GM18508 (cell line): ENCODE results near the gene UVSSA.

ENCODE experiments used
- ATAC-seq: cut with Tn5 transposase; IDR thresholded peaks from one replicate; pipeline ENCODE4 v1.9.1; 2021; ENCODE audit warnings: moderate number of reproducible peaks; ENCODE audit not compliant: insufficient read depth, unreplicated experiment

UVSSA gene, protein sequence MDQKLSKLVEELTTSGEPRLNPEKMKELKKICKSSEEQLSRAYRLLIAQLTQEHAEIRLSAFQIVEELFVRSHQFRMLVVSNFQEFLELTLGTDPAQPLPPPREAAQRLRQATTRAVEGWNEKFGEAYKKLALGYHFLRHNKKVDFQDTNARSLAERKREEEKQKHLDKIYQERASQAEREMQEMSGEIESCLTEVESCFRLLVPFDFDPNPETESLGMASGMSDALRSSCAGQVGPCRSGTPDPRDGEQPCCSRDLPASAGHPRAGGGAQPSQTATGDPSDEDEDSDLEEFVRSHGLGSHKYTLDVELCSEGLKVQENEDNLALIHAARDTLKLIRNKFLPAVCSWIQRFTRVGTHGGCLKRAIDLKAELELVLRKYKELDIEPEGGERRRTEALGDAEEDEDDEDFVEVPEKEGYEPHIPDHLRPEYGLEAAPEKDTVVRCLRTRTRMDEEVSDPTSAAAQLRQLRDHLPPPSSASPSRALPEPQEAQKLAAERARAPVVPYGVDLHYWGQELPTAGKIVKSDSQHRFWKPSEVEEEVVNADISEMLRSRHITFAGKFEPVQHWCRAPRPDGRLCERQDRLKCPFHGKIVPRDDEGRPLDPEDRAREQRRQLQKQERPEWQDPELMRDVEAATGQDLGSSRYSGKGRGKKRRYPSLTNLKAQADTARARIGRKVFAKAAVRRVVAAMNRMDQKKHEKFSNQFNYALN

DNA sequence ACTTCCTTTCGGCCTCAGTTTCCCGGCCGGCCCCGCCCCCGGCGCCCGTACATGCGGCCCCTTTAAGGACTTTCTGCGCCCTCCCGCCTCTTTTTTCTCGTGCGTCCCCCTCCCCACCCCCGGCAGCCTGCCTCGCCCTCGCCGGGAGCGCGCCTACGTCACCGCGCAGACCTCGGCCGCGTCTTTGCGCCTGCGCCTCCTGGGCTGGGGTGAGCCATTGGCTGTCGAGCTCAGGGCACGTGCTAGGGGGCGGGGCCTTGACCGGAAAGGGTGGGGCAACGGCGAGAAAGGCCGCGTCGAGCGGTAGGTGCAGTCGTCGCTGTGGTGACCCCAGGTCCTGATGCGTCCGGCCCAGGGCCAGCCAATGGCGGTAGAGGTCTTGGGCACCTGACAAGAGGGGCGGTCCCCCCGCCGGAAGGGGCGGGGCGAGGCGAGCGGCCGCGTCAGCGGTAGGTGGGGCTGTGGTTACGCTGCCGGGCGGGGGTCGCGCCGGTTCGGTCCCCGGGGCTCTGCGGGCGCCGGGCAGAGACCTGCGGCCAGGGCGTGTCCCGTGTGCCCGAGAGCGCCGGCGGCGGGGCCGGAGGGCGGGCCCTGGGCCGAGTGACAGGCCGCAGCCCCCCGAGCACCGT, at the start of gene UVSSA:
Gene UVSSA, plus strand, starts transcription at position 428 of the 629 bp plus-strand sequence. CDS start 884 bp downstream, outside the sequence.
- peak; percentile 77 for ATAC-seq

DNA sequence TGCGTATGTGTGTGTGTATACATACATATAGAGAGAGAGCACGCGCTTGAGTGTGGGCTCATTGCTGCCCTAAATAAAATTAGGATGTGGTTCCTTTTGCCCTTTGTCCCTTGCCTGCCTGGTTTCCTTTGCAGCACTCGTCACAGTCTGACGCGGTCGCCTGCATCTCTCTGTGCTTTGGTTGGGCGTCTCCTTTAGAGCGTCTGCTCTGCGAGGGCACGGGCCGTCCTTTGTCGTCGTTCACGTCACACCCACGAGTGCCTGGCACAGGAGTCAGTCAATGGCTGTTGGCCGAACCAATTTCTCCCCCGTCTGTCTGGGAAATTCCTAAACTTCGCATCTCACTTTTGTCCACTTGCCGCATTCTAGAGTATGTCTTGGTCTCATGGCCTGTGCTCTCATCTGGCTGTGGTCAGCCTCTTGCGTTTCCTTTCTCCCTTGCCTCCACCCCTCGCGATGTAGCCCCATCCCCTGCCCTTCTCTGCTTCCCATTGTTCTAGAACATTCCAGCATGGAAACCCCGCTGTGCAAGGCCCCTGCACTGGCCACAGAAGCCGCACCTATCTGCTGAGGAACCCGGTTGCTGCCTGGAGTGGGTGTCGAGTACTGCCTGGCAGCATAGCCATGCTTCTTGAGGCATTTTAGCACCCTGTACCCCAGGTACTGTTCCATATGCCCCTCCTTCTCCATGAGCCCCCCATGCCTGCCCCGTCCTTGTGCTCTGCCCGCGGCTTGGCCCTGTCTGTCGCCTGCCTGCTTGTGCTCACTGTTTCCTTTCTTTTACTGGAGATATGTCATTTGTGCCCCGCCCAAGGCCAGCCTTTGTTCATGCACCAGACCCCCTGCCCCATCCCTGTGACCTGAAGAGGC, 49.3 kb upstream of the UVSSA start:
- no peak for ATAC-seq

DNA sequence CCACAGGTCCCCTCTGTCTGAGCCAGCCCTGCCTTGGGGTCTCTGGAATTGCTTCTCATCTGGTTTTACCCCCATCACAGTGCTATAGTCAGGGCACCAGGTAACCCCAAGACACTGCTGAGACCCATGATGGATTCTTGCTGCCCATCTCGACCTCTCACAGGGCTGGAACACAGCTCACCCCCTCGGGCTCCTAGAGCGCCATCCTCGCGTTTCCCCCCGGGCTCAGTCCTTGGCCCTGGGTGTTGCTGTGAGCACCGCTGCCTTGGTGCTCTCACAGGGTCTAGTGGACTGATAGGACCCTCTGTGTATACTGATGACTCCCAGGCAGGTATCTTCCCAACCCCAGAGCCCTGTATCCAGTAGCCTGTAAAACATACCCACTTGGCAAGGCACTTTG, 48.5 kb upstream of the UVSSA start:
- no peak for ATAC-seq

DNA sequence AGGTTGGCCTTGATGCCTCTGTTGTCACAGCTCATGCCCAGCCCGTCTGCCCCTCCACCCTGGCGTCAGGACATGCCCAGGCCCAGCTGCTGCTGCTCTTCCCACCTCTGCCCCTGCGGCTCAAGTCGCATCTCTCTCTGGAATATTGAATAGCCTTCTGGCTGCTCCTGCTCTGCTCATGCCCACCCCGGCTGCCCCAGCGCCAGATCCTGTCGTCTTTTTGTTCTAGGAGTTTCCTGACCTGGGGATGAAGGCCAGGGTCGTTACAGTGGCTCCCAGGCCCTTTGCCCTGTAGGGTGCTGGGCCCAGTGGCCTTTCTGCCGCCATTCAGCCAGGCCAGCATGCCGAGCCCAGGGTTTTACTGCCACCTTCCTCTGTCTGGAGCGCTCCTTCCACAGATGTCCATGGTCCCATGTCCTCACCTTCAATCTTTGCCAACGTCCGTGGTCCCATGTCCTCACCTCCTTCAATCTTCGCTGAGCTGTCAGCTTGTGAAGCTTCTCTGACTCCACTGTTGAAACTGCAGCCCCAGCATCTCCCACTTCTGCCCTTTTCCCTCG, 47.6 kb upstream of the UVSSA start:
- no peak for ATAC-seq

DNA sequence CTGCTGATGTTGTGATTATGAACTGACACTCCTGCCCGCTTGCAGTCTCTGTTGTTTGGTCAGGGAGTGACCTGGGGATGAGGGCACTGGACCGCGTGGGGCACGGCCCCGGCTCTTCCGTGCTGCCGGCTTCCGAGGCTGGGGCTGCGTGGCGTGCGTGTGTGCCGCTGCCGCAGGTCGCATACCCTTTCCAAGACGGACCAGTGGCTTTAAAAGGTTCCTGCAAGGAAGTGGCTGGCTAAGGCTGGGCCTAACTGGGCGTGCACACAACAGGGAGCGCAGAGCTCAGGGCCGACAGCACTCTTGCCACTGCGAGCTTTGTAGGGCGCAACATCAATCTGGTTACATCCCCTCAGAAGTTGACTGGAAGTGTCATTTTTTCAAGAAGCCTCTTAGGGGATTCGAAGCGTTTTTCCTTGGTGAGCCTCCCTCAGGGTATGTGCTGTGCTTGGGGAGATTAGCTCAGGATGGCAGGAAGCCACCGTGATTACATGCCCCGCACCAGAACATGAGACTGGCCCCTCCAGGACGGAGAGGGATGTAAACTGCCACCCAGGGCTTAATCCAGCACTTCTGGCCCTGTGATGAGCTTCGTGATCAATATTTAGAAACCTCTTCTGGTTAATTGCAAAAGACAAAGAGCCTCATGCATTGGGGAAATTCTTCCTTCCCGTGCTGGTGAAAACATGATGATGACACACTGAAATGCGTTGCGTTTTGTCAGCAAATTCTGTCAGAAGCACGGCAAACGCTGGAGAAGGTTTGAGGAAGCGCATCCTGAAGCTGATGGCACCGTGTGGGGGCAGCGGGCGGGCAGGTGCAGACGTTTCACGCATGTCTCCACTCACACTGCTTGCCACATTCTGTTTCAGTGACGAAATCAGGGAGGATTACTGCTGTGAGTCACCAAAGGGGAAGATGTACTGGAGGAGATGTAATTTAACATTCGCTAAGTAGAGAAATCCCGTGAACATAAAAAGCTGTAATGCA, 46.2 kb upstream of the UVSSA start:
- ATAC-seq: no peak

DNA sequence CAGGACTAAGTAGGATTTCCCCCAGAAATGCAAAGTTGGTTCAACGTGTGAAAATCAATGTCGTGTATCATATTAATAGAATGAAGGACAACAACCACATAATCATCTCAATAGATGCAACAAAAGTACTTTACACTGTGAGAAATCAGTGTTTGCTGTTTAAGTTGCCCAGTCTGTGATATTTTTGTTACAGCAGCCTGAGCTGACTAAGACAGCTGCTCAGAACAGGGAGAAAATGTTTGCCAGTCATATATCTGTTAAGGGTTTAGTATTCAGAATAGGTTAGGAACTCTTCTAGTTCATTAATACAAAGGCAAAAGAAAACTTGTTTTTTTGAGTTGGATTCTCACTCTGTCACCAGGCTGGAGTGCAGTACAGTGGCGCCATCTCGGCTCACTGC, 44.8 kb upstream of the UVSSA start:
- ATAC-seq: no peak

DNA sequence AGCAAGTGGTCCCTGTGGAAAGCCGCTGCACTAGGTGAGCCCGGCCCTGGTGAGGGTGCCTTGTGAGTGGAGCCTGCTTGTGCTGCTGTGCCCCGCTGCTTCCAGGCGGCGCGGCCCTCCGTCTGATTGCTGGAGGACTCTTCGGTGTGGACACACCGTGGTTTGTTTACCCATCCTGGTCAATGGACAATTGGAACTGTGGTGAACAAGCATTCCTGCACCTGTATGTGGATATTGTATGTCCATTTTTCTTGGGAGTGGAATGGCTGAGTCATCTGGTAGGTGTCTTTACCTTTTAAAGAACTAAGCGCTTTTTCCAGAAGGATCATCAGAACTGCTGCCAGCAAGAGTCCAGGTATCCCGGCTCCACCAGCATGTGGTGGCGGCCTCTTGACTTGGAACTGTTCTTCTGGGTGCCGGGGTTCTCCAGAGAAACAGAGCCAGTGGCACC, 41.7 kb upstream of the UVSSA start:
- no peak for ATAC-seq

DNA sequence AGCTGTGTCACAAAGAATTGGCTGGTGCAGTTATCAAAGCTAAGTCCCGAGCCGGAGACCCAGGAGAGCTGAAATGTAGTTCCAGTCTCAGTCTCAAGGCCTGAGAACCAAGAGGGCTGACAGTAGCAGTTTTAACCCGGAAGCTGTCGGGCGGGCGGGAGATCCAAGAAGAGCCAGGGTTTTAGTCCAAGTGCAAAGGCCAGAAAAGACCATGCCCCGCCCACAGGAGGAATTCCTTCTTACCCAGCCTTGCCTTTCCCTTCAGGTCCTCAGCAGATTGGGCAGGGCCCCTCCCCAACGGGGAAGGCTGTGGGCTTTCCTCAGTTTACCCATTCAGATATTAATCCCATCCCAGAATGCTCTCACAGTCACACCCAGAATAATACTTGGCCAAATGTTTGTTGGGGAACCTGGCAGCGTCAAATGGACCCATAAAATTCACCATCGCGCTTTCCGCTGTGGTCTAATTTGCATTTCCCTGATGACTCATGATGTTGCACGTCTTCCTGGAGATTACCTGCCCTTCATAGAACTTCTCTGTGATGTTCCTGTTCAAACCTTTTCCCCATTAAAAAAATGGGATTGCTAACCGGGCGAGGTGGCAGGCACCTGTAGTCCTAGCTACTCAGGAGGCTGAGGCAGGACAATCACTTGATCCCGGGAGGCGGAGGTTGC, 41.1 kb upstream of the UVSSA start:
- ATAC-seq: no peak

DNA sequence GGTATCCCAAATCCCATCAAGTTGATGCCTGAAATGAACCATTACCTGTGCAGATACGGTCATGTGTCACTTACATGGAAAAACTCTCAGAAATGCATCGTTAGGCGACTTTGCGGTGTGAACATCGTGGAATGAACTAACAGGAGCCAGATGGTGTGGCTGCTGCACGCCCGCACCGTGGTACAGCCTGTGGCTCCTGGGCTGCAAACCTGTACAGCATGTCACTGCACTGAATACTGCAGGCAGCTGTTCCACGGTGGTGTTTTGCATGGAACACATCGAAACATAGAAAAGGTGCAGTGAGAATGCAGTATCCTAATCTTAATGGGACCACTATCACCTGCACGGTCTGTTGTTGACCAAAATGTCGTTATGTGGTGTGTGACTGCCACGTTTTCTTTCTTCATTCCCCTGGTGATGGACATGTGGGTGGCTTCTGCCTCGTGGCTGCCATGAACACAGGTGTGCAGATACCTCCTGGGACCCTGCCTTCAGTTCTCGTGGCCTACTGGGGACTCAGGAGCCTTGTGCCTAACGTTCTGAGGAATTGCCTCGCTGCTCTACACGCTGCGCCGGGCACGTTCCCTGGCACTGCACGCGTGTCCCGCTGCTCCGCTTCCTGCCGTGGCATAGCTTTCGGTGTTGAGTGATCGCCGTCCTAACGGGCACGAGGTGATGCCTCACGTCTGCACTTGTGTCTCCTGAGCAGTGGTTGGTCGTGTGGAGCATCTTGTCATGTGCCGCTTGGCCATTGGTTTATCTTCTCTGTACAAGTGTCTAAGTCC, 38.9 kb upstream of the UVSSA start:
- no peak for ATAC-seq

DNA sequence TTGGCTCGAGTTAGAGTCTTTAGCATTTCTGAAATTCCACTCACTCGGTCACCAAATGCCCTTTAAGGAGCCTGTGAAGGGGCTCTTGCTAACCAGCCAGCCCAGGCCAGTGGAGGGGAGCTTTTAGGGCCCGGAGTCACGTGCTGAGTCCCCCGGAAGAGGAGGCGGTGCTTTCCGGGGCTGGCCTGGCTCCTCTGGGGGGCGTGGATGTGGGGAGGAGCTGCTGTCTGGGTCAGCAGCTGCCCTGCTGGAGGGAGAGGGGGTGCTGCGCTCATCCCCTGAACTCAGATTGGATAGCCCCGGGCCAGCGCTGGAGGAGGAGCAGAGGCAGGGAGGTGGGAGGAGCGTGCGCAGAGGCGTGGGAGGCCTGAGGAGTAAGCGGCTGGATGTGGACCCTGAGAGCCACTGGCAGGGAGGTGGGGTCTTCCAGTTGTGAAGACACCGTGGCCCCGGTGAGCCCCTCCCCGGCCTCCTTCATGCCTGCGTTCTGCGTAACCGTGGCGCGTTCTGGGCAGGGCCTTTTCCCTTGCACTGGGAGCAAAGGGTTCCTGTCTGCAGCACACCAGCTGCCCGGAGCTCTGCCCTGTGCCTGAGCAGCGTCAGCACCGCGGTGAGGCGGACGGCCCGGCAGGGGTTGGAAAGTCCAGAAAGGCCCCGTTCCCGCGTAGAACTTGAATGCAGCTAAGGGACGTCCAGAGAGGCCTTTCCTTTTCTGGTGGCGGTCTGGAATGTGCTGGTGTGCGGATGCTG, 37.6 kb upstream of the UVSSA start:
- ATAC-seq: peak; percentile 46

DNA sequence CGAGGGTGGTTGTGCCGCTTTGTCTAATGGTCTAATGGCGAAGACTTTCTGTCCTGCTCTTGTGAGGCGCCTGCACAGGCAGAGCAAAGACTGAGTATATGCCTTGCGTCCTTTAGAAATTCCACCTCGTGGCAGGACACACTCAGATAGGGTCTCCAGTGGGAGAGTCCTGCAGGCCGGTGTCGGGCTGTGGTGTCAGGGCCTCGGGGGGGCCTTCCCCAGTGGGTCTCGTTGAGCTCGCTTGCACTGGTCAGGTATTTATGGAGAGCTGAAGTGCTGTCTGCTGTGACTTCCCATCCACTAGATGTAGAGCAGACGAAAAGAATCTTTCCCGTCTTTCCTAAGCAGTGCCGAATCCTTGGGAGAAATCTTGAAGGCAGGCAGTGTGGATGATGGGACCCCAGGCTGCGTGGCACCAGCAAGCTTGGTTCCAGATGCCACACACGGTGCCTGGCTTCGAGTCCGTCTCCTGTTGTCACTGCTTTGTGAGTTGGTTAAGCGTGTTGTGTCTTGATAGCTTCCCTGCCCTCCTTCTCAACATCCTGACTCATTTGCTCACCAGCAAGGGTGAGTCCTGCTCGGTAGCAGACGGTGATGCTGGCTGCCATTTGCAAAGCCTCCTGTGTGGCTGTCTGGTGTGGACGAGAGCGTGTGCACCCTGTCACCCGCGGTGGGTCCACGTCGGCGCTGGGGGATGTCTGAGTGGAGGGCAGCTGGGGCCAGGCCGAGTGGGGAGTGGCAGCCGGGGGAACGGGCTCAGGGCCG, 36.8 kb upstream of the UVSSA start:
- no peak for ATAC-seq

DNA sequence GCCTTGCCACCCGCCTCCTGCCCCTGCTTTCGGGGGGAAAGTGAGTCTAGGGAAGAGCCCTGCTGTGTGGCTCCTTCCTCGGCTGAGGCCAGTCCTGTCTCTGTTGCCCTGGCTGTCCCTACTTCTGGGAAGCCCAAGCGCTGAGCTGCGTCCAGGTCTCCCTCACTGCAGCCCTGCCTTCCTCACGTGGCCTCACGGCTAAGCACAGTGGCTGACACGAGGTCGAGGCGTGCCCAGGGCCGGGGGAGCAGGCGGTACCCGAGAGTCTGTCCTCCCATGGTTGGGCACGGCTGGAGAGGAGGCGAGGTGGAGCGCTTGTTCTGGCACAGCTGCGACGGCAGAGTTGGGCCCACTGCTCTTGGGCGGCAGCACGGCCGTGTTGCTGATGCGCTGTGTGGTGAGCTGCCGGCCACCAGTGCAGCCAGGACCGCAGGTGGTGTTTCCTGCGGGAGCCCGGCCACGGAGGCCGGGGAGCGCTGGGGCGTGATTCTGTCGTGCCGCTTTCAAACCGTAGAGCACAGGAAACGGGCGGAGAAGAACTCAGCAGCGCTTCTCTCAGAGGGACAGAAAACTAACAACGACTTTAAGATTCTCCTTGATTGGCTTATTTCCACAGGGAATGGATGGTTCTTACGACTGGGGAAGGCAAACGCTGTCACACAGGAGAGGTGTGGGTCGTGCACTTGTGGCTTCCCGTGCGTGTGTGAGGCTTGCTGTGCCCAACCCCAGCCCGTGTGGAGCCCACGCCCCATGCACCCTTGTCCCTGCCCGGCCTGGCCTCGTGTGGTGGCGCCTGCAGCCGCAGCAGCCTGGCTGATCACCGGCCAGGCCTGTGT, 36.0 kb upstream of the UVSSA start:
- no peak for ATAC-seq

DNA sequence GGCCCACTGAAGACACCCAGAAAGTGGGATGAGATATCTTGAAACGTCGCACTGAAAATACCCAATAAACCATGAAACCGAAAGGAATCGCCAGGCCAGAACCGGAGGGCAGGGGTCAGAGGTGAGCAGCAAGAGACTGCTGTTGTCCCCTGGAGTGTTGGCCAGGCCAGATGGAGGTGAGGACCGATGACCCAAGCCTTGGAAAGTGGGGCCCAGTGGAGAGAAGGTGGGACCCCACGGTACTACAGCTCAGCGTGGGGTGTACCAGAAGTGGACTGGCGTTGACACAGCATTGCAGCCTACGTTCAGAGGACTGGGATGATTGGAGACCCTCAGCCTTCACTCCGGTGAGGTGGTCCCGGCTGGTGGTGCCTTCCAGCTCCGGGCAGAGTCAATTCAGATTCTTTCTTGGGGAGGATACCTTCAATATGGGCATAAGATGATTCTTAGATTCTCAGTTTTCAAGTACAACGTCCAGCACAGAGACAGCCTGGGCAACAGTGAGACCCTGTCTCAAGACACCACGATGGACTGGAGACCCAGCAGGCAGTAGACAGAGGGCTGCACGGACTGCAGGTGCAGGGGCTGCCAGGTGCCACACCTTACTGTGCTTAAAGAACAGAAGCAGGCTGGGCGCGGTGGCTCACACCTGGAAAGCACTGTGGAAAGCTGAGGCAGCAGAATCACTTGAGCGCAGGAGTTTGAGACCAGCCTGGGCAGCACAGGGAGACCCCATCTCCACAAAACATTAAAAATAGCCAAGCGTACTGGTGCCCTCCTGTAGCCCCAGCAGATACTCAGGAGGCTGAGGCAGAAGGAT, 34.0 kb upstream of the UVSSA start:
- ATAC-seq: no peak

DNA sequence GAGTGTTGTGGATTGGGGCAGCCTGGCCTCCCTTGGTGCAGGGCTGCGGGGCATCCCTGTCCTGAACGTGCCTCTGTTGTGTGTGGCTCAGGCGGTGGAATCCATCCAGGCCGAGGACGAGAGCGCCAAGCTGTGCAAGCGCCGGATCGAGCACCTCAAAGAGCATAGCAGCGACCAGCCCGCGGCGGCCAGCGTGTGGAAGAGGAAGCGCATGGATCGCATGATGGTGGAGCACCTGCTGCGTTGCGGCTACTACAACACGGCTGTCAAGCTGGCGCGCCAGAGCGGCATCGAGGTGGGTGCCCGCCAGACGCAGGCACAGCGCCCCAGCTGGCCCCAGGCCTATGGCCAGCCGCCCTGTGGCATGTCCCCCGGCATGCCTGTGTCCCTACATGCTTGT, 31.7 kb upstream of the UVSSA start:
- ATAC-seq: no peak
